Activated CD8-positive, alpha-beta T cell treated with anti-CD3 and anti-CD28 coated beads for 36 hours (primary cell): ENCODE results near the gene LHX1. TPM values are rescaled to one million over a fixed set of nuclear protein-coding genes. Genes with fewer than 3 reads are reported as not detected.

Experiments used
- ATAC-seq: fragments of 200-7000 bp; cut with Tn5 transposase; one replicate; pipeline ENCODE4 v1.10.0; 2021; ENCODE audit warnings: mild to moderate bottlenecking, moderate library complexity
- CTCF ChIA-PET: fragments of 350-600 bp; sonication (Branson Sonifier 250); formaldehyde crosslinking; loops from one replicate; lab custom pipeline; 2021; ENCODE audit warnings: antibody characterized with exemption; lab: Charles Lee
- POLR2A ChIA-PET: fragments of 350-600 bp; sonication (Branson Sonifier 250); formaldehyde crosslinking; loops from one replicate; lab custom pipeline; 2021; ENCODE audit warnings: antibody characterized with exemption; lab: Charles Lee
- DNase-seq: peaks from one replicate; pipeline ENCODE4 v3.0.0-alpha.2; 2020
- H3K27ac Mint-ChIP-seq: one replicate; pipeline ENCODE4 v1.8.0; 2021; ENCODE audit warnings: mild to moderate bottlenecking, mixed read lengths
- H3K27me3 Mint-ChIP-seq: one replicate; pipeline ENCODE4 v1.8.0; 2021; ENCODE audit warnings: mixed read lengths
- H3K36me3 Mint-ChIP-seq: one replicate; pipeline ENCODE4 v1.8.0; 2021; ENCODE audit warnings: low read depth, mixed read lengths
- H3K4me1 Mint-ChIP-seq: one replicate; pipeline ENCODE4 v1.8.0; 2021; ENCODE audit warnings: low read depth, mixed read lengths
- H3K4me3 Mint-ChIP-seq: one replicate; pipeline ENCODE4 v1.8.0; 2021; ENCODE audit warnings: mild to moderate bottlenecking, moderate library complexity, mixed read lengths
- H3K9me3 Mint-ChIP-seq: one replicate; pipeline ENCODE4 v1.8.0; 2021; ENCODE audit warnings: mixed read lengths
- CTCF ChIP-seq: fragments of 200-600 bp; IDR thresholded peaks from one replicate; pipeline ENCODE4 v1.8.0; 2022; ENCODE audit warnings: antibody characterized with exemption, mild to moderate bottlenecking
- intact Hi-C: fragments of 100-400 bp; cut with micrococcal nuclease; formaldehyde crosslinking; loops from one replicate; pipeline ENCODE4 v1.10.0; 2022
- total RNA-seq, 2 experiments: library from RNA; stranded (reverse); gene quantifications; one replicate each; pipeline ENCODE4 v1.2.3, GENCODE V29; 2021

The LHX1 gene
- total RNA-seq, 2 experiments from 2014 or later = not detected

DNA sequence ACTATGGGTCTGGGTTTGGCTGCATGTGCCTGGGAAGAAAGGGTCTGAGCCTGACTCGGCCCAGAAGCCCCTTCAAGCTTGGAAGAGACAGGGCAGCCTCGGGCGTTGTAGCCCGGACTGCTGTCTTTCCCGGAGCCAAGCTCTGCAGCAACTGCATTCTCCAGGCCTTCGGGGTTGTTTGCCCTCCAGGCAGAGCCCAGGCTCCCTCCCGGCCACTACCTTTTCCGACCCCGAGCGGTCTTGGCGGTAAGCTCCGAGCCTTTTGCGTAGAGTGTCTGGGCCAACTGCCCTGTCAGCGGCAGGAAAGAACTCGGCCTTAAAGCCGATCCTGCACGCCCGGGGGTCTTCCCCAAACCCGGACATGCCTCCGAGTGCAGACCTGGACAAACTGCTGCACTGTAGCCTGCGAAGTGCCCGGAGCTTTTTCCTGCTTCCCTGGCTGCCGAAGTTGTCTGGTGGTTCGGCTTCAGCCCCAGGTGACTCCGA, 1.3 kb downstream of the LHX1 start:
- no peak for TF ChIP-seq CTCF
- ATAC-seq (no peak), DNase-seq (no peak)
- H3K9me3 Mint-ChIP-seq = no peaks in the 10 kb centered on the region
- ChIA-PET CTCF (interaction anchor here (1.2 kb wide), 1 partner anchor 20 kb away, joined by 4 read pairs; no protein-coding TSS in a partner anchor), POLR2A (interaction anchor here (1.0 to 3.2 kb wide), 4 partner anchors 10 to 217 kb away, joined by 3 to 19 read pairs (median 3); partner anchors contain the start of gene AATF)
- no peak overlapping the region for H3K4me3 Mint-ChIP-seq
- H3K36me3 Mint-ChIP-seq = no peaks in the 10 kb centered on the region
- H3K4me1 Mint-ChIP-seq = peaks cover 59% of the 10 kb centered on the region
- intact Hi-C loops = loop anchor here (10.0 kb wide), 1 partner anchor 214 kb away; no protein-coding TSS in a partner anchor
- no peak overlapping the region for H3K27ac Mint-ChIP-seq
- peaks cover 78% of the 10 kb centered on the region for H3K27me3 Mint-ChIP-seq

DNA sequence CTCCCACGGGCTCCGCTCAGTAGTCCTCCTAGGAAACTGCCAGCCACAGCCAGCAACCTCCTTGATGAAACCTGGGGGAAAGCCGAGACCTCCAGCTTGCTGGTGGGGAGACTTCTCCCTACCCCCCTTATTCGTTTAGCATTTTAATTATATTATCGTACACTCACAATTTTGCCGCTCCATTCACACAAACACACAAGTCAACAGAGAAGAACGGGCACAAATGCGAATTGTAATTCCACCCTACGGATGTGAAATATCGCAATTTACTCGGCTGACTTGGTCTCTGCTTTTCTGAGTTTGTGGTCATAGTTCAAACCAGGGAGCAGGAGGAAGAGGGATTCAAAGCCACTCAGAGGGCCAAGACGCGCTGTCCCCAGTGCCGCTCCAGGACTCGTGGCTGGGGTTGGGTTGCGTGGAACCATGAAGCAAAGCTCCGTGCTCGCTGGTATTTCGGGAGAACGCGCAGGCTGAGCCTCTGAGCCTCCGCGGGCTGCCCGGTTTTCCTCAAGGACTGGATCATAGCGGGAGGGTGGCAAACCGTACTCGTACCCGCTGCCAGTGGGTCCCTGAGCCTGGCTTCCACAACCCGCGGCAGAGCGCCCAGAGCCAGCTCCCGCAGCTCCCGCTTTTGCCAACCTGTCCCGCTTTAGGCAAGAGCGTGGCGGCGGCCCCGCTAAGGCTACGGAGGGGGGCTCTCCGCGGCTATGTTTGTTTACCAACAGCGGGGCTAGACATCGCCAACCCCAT, 2.0 kb downstream of the LHX1 start:
- CTCF ChIA-PET = interaction anchor here (1.2 kb wide), 1 partner anchor 20 kb away, joined by 4 read pairs; no protein-coding TSS in a partner anchor
- H3K27ac Mint-ChIP-seq = no peak overlapping the region
- POLR2A ChIA-PET = interaction anchor here (0.6 to 3.2 kb wide), 4 partner anchors 9 to 150 kb away, joined by 3 to 19 read pairs (median 4); partner anchors contain the start of gene AATF
- no peak for TF ChIP-seq CTCF
- no peaks in the 10 kb centered on the region for H3K9me3 Mint-ChIP-seq
- H3K27me3 Mint-ChIP-seq = peaks cover 77% of the 10 kb centered on the region
- H3K4me1 Mint-ChIP-seq = peaks cover 56% of the 10 kb centered on the region
- H3K36me3 Mint-ChIP-seq = no peaks in the 10 kb centered on the region
- intact Hi-C loops = loop anchor here (10.0 kb wide), 1 partner anchor 214 kb away; no protein-coding TSS in a partner anchor
- DNase-seq (no peak), ATAC-seq (no peak)
- H3K4me3 Mint-ChIP-seq = no peak overlapping the region

DNA sequence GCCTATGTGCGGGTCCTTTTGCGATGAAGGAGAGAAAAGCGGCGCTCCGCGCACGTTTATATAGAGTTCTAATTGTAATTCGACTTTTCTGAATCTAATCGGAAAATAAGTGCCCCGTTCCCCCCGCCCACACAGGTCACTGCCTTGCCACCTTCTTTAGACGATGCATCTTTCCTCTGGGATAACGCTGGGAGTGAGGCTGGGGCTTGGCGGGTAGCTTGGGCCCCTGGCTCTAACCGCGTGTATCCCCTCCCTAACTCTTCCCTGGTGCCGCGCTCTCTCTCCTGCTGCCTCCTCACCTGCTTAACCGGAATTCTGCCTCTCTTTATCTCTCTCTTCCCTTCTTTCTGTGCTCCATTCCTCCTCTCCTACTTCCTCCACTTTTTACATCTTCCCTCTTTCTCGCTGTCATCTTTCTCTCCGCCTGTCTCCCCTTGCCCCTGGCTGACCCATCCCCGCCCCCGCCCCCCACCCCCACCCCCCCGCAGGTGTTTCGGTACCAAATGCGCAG, 2.6 kb downstream of the LHX1 start:
- Mint-ChIP-seq H3K9me3 (no peaks in the 10 kb centered on the region), H3K4me3 (no peak overlapping the region), H3K27ac (no peak overlapping the region), H3K4me1 (peaks cover 54% of the 10 kb centered on the region), H3K27me3 (peaks cover 82% of the 10 kb centered on the region), H3K36me3 (no peaks in the 10 kb centered on the region)
- intact Hi-C loops = loop anchor here (10.0 kb wide), 1 partner anchor 215 kb away; no protein-coding TSS in a partner anchor
- TF ChIP-seq CTCF = no peak
- POLR2A ChIA-PET = interaction anchor here (0.6 to 3.2 kb wide), 3 partner anchors 9 to 151 kb away, joined by 3 to 19 read pairs (median 6); partner anchors contain the start of gene AATF
- CTCF ChIA-PET = no interaction called here
- DNase-seq = no peak
- ATAC-seq = no peak

- intact Hi-C loops = no loop called here
- ATAC-seq (no peak), DNase-seq (no peak)
- ChIA-PET POLR2A (interaction anchor here (1.6 to 3.2 kb wide), 2 partner anchors 8 to 107 kb away, joined by 6 to 19 read pairs; partner anchors contain the start of gene AATF), CTCF (no interaction called here)
- Mint-ChIP-seq H3K9me3 (no peaks in the 10 kb centered on the region), H3K4me3 (no peak overlapping the region), H3K36me3 (no peaks in the 10 kb centered on the region), H3K4me1 (peaks cover 48% of the 10 kb centered on the region), H3K27me3 (peaks cover 82% of the 10 kb centered on the region), H3K27ac (no peak overlapping the region)
- no peak for TF ChIP-seq CTCF
Observed at GRCh38 chr17:36940313-36941264, 3.3 kb downstream of the LHX1 start.
